ENCODE results near the gene MSMP.

The MSMP gene

GRCh38 chr9:35723908-35724307 is 30.2 kb downstream of the MSMP start:
- DNase-seq (ENCODE audit: low read depth in 2 of 2, low spot score in 1 of 2): no peak

GRCh38 chr9:35723426-35723825 is 30.6 kb downstream of the MSMP start:
- no peak for DNase-seq (ENCODE audit: low read depth in 2 of 2, low spot score in 1 of 2)

- DNase-seq (ENCODE audit: low read depth in 2 of 2, low spot score in 1 of 2): no peak
Observed at GRCh38 chr9:35719546-35719945, 34.5 kb downstream of the MSMP start.

GRCh38 chr9:35718721-35719511 is 35.2 kb downstream of the MSMP start:
- no peak for DNase-seq (ENCODE audit: low read depth in 2 of 2, low spot score in 1 of 2)

GRCh38 chr9:35717132-35717870 is 36.8 kb downstream of the MSMP start:
- no peak for DNase-seq (ENCODE audit: low read depth in 2 of 2, low spot score in 1 of 2)

GRCh38 chr9:35716230-35716629 is 37.8 kb downstream of the MSMP start:
- DNase-seq (ENCODE audit: low read depth in 2 of 2, low spot score in 1 of 2): no peak

GRCh38 chr9:35714579-35715252 is 39.4 kb downstream of the MSMP start:
- no peak for DNase-seq (ENCODE audit: low read depth in 2 of 2, low spot score in 1 of 2)

GRCh38 chr9:35714123-35714522 is 40.0 kb downstream of the MSMP start:
- DNase-seq (ENCODE audit: low read depth in 2 of 2, low spot score in 1 of 2): no peak

- no peak for DNase-seq (ENCODE audit: low read depth in 2 of 2, low spot score in 1 of 2)
Observed at GRCh38 chr9:35713578-35713977, 40.5 kb downstream of the MSMP start.

GRCh38 chr9:35712762-35713400 is 41.2 kb downstream of the MSMP start:
- DNase-seq (ENCODE audit: low read depth in 2 of 2, low spot score in 1 of 2): no peak

- DNase-seq (ENCODE audit: low read depth in 2 of 2, low spot score in 1 of 2): no peak
Observed at GRCh38 chr9:35711501-35712428, 42.3 kb downstream of the MSMP start.

GRCh38 chr9:35710818-35711500 is 43.1 kb downstream of the MSMP start:
- DNase-seq (ENCODE audit: low read depth in 2 of 2, low spot score in 1 of 2): no peak

GRCh38 chr9:35708146-35708545 is 45.9 kb downstream of the MSMP start:
- no peak for DNase-seq (ENCODE audit: low read depth in 2 of 2, low spot score in 1 of 2)

- no peak for DNase-seq (ENCODE audit: low read depth in 2 of 2, low spot score in 1 of 2)
Observed at GRCh38 chr9:35706951-35707350, 47.1 kb downstream of the MSMP start.

- no peak for DNase-seq (ENCODE audit: low read depth in 2 of 2, low spot score in 1 of 2)
Observed at GRCh38 chr9:35705836-35706430, 48.1 kb downstream of the MSMP start.

GRCh38 chr9:35705372-35705771 is 48.7 kb downstream of the MSMP start:
- no peak for DNase-seq (ENCODE audit: low read depth in 2 of 2, low spot score in 1 of 2)

- no peak for DNase-seq (ENCODE audit: low read depth in 2 of 2, low spot score in 1 of 2)
Observed at GRCh38 chr9:35703906-35704672, 50.0 kb downstream of the MSMP start.
